HCEC 1CT (cell line): ENCODE measurements around the gene KIRREL1.

ENCODE experiments used
- DNase-seq: peaks from one replicate; pipeline ENCODE4 v3.0.0-alpha.2; 2017

The KIRREL1 gene

DNA sequence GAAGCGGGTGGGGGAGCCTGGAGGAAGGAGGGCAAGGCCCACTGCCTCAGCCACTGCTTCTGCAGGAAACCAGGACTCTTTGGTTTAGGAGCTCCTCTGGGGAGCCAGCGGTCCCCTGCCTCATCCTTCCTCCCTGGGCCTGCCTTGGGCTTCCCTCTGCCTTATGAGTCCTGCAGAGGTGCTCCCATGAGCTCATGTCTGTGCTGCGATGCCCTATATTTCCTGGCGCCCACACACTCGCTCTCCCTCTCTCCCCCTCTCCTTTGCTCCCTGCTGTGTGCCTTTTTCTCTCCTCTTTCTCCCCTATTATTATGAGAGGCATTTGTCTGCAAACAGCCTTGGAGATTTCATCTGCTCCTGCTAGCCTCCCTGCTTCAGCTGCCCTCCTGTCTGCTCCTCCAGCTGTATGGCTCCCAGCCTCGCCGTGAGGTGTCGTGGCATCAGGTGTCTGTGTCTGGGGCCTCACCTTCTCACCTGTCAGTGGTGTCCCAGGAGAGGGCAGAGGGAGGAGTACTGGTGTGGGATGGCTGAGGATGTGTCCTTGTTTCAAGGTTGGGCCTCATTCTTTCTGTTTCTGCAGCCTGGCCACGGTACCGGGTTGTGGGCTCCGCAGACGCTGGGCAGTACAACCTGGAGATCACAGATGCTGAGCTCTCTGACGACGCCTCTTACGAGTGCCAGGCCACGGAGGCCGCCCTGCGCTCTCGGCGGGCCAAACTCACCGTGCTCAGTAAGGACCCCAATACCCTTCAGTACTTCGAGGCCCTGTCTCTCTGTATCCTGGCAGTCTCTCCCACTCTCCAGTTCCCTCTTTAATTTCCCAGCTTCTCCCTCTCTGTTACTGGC is 84.2 kb downstream of the KIRREL1 start:
- DNase-seq = no peak

DNA sequence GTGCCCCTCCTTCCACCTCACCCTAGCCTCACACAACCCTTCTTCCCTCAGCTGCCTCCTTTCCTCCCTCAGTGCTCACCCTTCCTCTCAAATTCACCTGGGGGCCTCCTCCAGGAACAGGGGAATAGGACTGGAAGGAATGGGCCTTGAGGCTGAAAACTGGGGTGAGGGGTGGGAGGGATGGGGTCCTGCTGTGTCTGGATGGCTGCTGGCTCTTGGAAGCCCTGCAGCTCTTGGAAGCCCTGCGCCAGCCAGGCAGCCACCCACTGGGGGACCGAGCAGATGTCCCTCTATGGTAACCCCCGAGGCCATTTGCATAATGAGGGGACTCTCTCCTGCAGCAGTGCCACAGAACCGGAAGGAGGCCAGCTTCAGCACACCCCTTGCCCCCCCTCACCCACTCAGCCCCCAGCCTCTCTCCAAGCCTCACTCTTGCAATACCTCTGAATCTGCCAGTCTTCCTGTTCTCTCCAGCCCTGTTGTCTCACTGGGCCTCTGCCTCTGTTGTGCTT is 85.2 kb downstream of the KIRREL1 start:
- no peak for DNase-seq

DNA sequence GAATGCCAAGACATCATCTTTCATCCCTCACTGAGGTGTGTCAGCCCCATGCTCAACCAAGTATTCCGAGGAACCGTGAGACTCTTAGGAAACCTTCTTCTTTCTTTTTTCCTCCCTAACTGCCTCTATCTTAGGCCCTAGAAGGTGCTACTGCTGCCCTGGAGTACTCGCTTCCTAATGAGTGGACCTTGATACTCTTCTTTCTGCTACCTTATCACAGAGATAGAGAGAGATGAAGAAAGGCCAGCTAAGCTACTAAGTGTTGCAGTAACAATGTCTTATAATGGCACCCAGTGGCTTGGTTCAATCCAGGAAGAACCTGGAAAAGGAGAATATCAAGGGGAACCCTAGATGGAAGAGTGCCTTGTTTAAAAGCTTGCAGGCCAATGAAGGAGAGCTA is 86.6 kb downstream of the KIRREL1 start:
- no peak for DNase-seq

DNA sequence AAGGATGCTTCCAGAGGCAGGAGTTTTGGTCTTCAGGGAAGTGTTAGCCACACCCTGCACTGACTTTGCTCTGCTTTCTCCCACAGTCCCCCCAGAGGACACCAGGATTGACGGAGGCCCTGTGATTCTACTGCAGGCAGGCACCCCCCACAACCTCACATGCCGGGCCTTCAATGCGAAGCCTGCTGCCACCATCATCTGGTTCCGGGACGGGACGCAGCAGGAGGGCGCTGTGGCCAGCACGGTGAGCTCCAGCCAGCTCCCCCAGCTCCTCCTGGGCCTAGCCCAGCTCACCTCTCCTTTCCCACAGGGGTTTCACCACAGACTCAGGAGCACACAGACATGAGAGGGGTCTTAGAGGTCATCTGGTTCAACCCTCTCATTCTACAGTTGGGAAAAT is 90.9 kb downstream of the KIRREL1 start:
- no peak for DNase-seq

DNA sequence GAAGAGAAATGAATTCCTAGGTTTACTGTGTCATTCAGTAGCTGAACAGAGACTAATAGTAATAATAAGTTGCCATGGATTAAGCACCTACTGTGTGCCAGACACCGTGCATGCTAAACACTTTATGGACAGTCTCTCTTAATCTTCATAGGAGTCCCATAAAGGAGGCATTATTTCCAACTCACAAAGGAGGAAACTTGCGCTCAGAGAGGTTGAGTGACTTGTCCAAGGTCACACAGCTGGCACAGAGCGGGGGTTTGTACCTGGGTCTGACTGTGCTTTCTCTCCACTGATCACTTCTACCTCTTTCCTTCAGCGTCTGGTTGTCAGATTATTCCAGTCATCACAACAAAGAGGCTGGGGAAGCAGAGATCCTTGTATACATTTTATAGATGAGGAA is 91.3 kb downstream of the KIRREL1 start:
- no peak for DNase-seq

DNA sequence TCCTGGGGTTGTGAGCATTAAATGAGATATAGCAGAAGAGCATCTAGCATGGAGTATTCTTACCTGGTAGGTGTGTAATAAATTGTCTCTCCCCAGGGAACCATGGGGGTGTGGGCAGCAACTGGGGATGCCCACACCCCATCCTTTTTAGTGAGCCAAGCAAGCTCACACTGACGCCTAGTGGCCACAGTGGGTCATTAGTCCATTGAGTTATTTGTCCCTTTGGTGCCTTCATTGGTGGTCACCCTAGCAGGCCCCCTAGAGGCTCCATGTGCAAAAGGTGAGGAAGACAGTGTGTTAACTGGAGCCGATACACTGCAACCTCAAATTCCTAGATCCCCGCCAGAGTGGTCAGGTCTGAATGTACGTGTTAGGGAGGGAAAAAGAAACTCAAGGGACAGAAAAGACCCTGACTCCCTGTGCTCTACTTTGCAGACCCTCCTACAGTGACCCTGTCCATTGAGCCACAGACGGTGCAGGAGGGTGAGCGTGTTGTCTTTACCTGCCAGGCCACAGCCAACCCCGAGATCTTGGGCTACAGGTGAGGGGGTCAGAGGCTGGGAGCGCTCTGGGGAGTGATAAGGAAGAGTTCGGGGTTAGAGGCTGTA is 94.0 kb downstream of the KIRREL1 start:
- DNase-seq = peak; percentile 63

DNA sequence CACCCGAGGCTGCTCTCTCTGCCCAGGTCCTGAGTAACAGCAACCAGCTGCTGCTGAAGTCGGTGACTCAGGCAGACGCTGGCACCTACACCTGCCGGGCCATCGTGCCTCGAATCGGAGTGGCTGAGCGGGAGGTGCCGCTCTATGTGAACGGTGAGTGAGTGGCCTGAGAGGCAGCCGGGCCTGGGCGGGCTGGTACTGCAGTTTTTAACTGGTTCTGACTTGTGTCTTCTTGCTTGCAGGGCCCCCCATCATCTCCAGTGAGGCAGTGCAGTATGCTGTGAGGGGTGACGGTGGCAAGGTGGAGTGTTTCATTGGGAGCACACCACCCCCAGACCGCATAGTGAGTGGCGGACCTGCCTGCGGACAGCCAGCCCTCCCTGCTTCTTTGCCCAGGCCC is 96.0 kb downstream of the KIRREL1 start:
- no peak for DNase-seq

DNA sequence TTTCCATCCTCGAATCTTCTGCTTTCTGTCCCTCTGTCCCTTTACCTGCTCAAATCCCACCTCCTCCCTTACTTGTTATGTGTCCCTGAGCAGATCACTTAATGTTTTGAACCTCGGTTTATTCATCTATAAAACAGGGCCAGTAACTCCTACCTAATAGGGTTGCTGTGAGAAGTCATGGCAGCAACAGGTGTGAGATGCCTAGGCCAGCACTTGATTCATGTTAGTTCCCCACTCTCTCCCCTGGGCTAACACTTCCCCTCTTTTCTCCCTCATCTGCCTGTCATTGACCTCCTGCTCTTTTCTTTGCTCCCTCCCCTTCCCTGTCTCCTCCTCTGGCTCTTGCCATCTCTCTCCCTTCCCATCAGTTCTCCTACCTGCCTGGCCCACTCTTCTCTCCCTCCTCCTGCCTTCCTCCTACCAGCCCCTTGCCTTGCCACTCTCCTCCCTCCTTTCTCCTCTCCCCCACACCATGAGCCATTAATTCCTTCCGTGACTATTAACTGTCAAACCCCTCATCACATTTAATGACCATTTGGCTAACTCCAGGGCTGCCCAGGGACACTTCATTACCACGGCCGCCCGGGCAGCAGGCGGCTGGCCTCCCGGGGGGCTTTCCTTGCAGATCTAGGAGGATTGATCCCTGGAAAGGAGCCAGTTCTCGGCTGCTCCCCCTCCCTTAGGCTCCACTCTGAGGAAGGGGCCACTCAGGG is 96.6 kb downstream of the KIRREL1 start:
- DNase-seq = no peak

DNA sequence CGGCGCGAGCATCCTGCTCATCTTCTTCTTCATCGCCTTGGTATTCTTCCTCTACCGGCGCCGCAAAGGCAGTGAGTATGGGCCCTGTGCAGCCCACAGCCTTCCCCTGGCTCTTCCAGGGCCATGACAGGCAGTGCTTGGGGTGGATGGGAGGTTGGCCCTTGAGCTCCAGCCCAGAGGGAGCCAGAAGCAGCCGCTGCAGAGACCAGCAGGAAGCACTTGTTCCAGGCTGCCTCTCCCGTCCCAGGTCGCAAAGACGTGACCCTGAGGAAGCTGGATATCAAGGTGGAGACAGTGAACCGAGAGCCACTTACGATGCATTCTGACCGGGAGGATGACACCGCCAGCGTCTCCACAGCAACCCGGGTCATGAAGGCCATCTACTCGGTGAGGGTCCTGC is 99.9 kb downstream of the KIRREL1 start:
- DNase-seq = no peak

DNA sequence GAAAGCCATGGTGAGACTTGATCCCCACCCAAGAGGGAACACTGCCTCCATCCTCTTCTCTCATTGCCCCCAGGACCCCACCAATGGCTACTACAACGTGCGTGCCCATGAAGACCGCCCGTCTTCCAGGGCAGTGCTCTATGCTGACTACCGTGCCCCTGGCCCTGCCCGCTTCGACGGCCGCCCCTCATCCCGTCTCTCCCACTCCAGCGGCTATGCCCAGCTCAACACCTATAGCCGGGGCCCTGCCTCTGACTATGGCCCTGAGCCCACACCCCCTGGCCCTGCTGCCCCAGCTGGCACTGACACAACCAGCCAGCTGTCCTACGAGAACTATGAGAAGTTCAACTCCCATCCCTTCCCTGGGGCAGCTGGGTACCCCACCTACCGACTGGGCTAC is 101.1 kb downstream of the KIRREL1 start:
- DNase-seq = no peak

DNA sequence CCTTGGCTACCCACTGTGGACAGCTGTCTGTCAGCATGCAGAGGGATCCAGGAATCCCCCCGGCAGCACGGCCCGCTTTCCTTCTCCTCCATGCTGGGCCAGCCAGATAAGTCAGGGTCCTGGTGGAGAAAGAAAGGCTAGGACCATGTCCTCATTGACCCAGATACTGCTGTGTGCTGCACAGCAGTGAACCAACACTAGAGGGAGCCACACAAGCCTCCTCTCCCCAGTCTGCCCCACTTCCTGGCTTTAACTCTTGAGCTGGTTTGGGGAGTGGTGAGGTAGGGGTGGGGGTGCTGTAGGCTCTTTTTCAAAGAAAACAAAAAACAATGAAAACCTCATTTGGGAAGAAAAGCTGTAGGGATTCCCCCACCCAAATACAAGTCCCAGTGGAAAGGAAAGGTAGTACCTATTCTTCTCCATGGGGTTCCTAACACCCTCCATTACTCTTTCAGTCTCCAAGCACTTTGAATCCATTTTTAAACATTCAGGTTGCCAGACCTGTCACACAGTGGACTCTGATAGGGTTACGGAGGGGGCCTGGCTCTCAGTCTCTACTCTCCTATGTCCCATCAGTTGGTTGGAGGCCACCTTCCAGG is 102.4 kb downstream of the KIRREL1 start:
- DNase-seq = peak; percentile 37

DNA sequence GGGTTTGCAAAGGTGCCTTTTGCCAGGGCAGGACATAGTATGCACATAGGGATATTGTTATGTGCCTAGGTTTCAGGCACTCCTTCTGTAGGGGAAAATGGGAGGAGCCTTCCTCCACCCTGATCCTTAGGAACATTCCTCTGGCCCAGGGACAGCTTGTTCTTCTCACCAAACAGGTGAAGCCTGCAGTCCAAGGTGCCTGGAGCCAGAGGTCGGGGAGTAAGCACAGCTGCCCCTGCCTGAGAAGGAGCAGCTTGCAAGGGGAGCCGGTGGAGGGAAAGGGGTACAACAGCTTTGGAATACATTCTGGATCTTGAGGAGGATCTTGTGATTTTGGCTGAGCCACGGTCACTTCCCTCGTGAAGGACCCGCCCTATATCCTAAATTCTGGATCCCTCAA is 104.8 kb downstream of the KIRREL1 start:
- no peak for DNase-seq

DNA sequence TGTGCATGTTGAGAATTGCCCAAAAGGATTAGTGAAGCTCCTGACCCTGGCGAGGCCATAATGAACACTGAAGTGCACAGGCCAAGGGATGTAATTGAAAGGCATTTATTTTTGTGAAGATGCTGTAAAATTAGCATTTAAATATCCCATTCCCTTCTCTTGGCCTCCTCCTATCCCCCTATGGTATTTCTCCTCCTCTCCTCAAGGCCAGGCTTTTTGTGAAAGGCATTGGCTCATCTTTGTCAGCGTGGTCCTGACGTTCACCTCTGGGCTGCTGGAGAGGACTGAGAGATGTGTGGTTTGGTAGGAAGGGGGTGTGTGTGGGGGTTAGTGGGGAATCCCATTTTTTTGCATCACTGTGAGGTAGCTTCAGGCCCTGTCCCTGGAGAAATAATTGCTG is 105.7 kb downstream of the KIRREL1 start:
- DNase-seq = no peak

DNA sequence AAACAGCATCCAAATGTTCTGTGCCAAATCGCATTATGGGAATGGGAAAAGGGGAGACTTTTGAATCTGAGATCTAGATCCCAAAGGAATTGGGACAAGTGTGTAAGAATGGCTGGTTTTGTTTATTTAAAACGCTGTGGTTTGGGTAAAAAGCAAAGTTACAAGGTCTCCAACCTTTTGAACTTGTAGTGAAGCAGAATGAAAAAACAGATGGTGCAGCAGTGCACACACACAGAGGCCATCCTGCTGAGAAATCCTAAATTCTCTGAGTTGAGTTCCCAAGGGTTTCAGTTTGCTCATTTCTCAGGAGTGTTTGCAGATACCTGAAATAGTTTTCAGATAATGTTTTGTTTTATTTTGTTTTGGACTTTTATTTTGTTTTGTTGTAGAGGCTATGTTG is 107.1 kb downstream of the KIRREL1 start:
- no peak for DNase-seq

DNA sequence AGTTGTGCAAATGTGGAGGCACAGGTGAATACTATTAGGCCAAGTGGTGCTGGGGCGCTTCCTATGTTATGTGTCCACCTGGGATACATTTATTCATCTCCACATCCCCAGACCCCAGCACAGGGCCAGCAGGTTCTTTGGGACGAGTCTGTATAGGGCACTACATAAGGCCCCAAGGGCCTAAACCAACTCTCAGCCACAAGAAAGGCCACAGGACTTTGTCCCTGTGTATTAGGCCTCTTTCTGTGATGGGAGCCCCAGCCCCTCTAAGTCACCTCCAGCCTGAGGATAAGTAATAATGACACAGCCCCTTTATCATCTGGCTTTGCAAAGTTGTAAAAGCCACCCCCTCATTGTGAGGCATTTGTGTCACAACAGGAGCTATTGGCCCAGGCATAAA is 108.0 kb downstream of the KIRREL1 start:
- DNase-seq = no peak

DNA sequence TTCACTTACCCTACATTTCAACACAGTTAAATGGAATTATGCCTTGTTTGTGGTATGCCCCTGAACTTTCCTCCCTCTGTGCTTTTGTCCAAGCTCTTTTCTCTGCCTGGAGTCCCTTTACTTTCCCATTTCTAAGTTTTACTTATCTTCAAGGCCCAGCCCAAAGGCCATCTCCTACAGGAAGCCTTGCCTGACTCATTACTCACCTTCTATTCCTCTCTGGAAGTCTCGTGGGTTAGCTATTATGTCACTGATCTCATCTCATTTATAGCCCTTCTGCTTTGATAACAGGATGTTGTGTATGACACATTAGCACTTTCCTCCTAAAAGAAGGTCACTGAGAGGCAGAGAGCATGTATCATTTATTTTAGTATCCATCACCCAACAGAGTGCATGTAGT is 108.5 kb downstream of the KIRREL1 start:
- peak; percentile 63 for DNase-seq

DNA sequence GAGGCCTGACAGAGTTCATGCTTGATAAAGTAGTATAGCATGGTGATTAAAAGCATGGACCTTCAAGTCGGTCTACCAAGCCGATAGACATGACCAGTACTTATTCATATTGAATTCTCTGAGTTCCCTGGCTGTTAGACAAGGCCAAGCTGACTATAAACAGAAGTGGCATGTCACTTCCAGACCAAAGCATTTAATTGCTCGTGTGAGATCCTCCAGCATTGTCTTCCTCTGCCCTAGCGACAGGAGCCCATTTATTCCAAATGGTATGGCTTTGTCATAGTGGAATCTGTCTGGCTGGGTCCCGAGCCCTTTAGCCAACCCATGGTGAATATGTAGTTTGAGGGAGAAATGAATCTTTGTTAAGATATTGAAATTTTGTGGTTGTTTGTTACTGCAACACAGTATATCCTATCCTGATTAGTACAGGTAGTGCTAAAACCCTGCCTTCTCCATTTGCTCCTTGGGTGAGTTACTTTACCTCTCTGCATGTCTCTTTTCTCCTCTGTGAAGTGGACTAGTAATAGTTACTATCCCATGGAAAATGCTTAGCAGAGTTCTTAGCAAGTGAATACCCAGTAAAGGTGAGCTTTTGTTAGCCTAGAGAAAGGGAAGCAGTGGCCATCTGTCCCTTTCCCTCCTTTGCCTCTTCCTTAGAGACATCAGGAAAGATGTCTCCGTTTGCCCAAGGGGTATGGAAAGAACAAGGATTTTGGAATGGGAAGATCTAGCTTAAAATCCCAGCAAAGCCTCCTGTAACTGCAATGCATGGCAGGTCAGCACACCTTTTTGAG is 109.6 kb downstream of the KIRREL1 start:
- no peak for DNase-seq

DNA sequence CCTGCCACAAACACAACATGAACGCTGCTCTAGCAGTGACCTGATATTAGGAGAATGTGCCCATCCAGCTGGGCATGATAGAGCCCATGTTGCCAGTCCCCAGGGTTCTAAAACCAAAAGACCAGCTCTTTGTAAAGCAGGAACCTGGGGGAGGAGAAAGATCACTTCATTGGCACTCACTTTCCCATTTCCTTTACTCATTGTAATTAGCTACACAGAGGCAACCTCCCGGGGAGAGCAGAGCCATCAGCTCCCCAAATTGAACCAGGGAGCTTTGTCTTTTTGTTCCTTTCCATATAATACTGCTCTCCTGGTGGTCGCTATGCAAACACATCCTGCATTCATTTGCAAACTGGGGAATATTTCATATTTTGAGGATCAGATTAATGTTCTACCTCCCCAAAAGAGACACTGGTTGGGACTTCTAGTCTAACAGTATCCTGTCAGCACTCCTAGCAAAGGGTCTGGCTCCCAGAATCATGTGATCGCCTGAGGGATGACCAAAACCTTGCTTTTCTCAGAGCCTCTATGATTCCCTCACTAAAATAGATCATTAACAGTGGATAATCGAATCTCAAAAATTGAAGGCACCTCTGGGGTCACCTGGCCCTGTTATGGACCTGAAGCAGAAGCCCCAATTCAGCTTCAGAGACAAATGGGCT is 110.5 kb downstream of the KIRREL1 start:
- DNase-seq = no peak

DNA sequence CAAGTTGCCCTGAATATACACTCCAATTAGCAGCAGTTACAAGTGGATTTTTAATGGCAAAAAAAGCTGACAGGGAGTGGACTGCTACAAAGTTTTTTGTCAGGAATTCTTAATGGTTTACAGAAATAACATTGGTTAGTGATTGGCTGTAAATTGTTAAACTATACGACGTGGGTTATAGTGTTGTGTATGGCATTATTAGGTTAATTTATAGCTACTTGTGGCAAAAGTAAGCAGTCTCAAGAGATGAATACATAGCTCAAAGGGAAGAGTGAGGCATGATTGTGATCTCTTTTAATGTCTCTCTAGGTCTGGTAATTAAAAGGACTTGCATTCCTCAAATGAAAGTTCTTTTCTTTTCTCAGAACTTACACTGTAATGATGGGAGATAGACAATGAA is 111.4 kb downstream of the KIRREL1 start:
- no peak for DNase-seq

DNA sequence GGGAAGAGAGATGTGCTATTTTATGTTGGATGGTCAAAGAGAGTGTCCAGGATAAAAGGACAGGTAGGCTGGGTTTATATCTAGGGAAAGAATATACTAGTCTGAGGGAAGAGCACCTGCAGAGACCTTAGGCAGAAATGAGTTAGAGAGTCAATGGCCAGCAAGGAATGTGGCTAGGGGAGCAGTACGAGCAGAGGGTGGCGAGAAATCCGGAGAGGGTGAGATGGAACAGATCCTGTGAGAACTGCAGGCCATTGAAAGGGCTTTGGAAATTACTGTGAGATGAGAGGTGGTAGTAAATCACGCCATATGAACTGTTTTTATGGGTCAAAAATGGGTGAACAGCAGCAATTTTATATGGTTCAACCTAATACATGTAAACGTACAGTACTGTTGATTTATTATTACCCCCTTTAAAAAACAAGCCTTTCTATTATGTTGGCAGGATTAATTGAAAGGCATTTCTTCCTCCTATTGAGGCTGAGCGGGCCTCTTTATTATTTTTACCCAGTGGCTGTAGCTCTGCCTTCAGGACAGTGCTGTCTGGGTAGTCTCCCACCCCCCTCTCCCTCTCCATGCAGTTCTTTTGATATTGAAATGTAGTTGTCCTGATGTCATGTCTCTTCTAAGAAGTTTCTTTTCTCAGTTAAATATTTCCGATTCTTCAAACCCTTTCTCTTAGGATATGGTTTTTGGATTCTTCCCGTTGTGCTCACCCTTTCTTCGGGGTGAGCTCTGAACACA is 112.1 kb downstream of the KIRREL1 start:
- no peak for DNase-seq

DNA sequence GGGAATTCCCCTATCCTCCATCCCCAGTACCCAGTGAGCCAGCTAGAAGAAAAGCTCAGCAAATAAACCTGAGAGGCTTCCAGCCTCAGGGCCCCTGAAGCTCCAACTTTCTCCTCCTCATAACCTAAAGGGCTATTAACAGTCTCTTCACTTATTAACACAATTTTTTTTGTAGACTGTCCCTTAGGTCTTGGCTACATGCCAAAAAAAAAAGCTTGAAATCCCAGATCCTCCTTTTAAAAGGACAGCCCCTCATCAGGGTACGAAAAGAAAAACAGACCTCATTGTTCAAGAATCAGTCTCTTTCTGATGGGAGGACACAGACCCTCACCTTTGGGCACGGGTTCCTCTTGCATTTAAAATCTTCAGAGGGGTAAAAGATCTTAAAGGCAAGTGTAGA is 114.5 kb downstream of the KIRREL1 start:
- DNase-seq = no peak
